ENCODE measurements around the gene FRMD4B.

Gene FRMD4B

DNA sequence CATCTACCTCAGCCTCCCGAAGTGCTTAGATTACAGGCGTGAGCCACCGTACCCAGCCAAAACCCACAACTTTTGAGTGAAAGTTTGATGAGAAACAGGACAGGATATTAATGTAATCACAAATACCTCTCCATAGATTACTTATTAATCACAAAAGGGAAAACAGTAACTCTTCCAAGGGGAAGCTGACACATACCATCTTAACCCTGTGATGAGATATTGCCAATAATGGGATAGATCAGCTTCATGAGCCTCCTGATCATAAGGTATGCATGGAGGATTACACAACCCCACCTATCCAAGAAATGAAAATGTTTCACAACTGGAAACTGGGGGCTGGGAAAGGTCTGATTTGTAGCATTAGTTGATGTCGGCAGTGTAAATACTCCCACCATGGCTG is 131.5 kb downstream of the FRMD4B start:
- no peak overlapping the region for H3K4me3 ChIP-seq (ENCODE audit: low read length)
- WGBS: 98% methylated on average over 4 of the region's 4 CpGs
- H3K27me3 ChIP-seq (ENCODE audit: insufficient read depth, low read length): peaks cover 26% of the 10 kb centered on the region
- no peak overlapping the region for H3K27ac ChIP-seq (ENCODE audit: low read depth, low read length)
- 0 out of 2 replicates have a peak, but pooled peaks cover under 1% of the 10 kb centered on the region for H3K9me3 ChIP-seq (ENCODE audit: insufficient read depth, low read depth, low read length)
- no peaks in the 10 kb centered on the region for H3K36me3 ChIP-seq (ENCODE audit: insufficient read depth, low read length)
- no peak overlapping the region for H3K9ac ChIP-seq (ENCODE audit: low read depth, low read length)
- peaks cover 21% of the 10 kb centered on the region for H3K4me1 ChIP-seq (ENCODE audit: insufficient read depth, low read length)

GRCh38 chr3:69252631-69253030 is 133.3 kb downstream of the FRMD4B start:
- Histone ChIP-seq H3K9me3 (ENCODE audit: insufficient read depth, low read depth, low read length) (no peaks in the 10 kb centered on the region), H3K4me1 (ENCODE audit: insufficient read depth, low read length) (peaks cover 34% of the 10 kb centered on the region), H3K9ac (ENCODE audit: low read depth, low read length) (no peak overlapping the region), H3K4me3 (ENCODE audit: low read length) (no peak overlapping the region), H3K27ac (ENCODE audit: low read depth, low read length) (no peak overlapping the region), H3K36me3 (ENCODE audit: insufficient read depth, low read length) (no peaks in the 10 kb centered on the region), H3K27me3 (ENCODE audit: insufficient read depth, low read length) (peaks cover 41% of the 10 kb centered on the region)
- 93% methylated on average over 4 of the region's 4 CpGs for WGBS

DNA sequence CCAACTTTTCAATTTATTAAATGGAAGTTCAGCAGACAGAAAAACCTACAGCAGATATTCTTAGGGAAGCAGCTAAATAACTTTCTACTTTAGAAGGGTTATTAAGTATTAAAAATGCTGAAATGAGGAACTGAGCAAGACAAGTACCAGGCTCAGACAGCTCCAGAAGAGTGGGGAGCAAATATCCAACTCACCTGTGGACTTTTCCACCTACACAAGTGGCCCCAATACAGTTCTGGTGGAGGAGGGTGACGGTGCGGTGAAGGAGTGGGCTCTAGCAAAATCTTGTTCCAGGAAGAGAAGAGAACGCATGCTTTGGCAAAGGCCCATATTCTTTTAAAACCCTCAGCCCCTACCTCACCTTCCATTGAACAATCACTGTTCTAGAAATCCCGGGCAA is 133.7 kb downstream of the FRMD4B start:
- no peaks in the 10 kb centered on the region for H3K9me3 ChIP-seq (ENCODE audit: insufficient read depth, low read depth, low read length)
- no peak overlapping the region for H3K4me3 ChIP-seq (ENCODE audit: low read length)
- H3K36me3 ChIP-seq (ENCODE audit: insufficient read depth, low read length): no peaks in the 10 kb centered on the region
- WGBS: 96% methylated on average over 4 of the region's 4 CpGs
- no peak overlapping the region for H3K27ac ChIP-seq (ENCODE audit: low read depth, low read length)
- peaks cover 45% of the 10 kb centered on the region for H3K27me3 ChIP-seq (ENCODE audit: insufficient read depth, low read length)
- no peak overlapping the region for H3K9ac ChIP-seq (ENCODE audit: low read depth, low read length)
- H3K4me1 ChIP-seq (ENCODE audit: insufficient read depth, low read length): peaks cover 34% of the 10 kb centered on the region

DNA sequence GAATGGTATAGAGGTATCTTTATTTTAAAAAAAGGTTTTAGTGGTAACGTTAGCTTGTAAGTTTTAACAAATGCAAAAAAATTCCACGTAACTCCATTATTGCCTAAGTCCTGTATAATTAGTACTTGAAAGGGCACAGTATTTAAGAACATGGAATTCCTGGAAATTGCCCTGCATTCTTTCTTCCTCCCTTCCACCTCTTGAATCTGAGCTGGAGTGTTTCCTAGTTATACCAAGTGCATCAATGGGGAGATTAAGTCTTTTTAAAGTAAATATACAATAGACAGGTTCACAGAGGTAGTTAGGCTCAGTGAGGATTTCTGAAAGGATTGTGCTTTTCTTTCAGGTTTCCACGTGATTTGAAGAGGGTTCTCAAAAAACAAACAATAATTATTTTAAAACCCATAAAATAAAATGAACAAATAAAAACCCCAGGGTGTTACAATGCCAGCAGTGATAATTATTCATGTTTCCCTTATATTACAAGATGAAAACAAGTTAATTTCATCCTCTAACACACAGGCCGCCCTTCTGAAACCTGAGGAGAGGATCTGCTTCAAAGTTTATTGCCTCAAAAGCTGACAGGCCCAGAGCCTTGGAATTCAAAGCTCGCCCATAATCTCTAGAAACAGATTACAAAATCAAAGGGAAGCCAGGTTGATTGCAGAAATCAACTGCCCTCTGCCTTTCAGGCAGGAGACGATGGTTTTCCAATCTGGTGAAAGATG is 134.6 kb downstream of the FRMD4B start:
- H3K27me3 ChIP-seq (ENCODE audit: insufficient read depth, low read length): peaks cover 54% of the 10 kb centered on the region
- no peak overlapping the region for H3K9ac ChIP-seq (ENCODE audit: low read depth, low read length)
- H3K9me3 ChIP-seq (ENCODE audit: insufficient read depth, low read depth, low read length): no peaks in the 10 kb centered on the region
- no peak overlapping the region for H3K4me3 ChIP-seq (ENCODE audit: low read length)
- no peaks in the 10 kb centered on the region for H3K36me3 ChIP-seq (ENCODE audit: insufficient read depth, low read length)
- 74% methylated on average over 4 of the region's 6 CpGs for WGBS
- no peak overlapping the region for H3K27ac ChIP-seq (ENCODE audit: low read depth, low read length)
- H3K4me1 ChIP-seq (ENCODE audit: insufficient read depth, low read length): peaks cover 34% of the 10 kb centered on the region

- Histone ChIP-seq H3K27me3 (ENCODE audit: insufficient read depth, low read length) (peaks cover 57% of the 10 kb centered on the region), H3K4me1 (ENCODE audit: insufficient read depth, low read length) (peaks cover 34% of the 10 kb centered on the region), H3K9me3 (ENCODE audit: insufficient read depth, low read depth, low read length) (no peaks in the 10 kb centered on the region), H3K9ac (ENCODE audit: low read depth, low read length) (no peak overlapping the region), H3K27ac (ENCODE audit: low read depth, low read length) (no peak overlapping the region), H3K36me3 (ENCODE audit: insufficient read depth, low read length) (no peaks in the 10 kb centered on the region), H3K4me3 (ENCODE audit: low read length) (peak overlapping the region; percentile 28)
- 24% methylated on average over 7 of the region's 8 CpGs for WGBS
Measured at GRCh38 chr3:69250014-69250413, 135.9 kb downstream of the FRMD4B start.

DNA sequence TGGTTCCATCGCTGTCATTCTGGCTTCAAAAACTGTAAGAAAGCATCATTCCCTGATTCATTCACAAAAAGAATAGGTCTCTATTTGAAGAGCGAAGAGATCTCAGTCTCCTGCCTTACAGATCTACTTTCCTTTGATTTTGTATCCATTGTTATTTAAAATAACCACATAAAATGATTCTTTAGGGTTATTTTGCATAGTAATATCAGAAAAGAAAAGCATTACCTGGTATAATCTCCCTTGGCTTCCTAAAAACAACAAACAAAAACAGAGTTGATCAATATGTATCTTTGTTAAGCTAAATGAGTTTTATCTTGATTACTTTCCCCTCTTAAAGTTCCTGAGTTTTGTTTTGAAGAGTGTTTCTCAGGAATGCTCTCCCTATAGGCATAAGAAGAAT is 136.9 kb downstream of the FRMD4B start:
- Histone ChIP-seq H3K9me3 (ENCODE audit: insufficient read depth, low read depth, low read length) (no peaks in the 10 kb centered on the region), H3K27ac (ENCODE audit: low read depth, low read length) (no peak overlapping the region), H3K36me3 (ENCODE audit: insufficient read depth, low read length) (no peaks in the 10 kb centered on the region), H3K9ac (ENCODE audit: low read depth, low read length) (no peak overlapping the region), H3K4me1 (ENCODE audit: insufficient read depth, low read length) (peaks cover 38% of the 10 kb centered on the region), H3K4me3 (ENCODE audit: low read length) (no peak overlapping the region), H3K27me3 (ENCODE audit: insufficient read depth, low read length) (peaks cover 57% of the 10 kb centered on the region)
- WGBS: 4% methylated on average over 2 of the region's 2 CpGs

DNA sequence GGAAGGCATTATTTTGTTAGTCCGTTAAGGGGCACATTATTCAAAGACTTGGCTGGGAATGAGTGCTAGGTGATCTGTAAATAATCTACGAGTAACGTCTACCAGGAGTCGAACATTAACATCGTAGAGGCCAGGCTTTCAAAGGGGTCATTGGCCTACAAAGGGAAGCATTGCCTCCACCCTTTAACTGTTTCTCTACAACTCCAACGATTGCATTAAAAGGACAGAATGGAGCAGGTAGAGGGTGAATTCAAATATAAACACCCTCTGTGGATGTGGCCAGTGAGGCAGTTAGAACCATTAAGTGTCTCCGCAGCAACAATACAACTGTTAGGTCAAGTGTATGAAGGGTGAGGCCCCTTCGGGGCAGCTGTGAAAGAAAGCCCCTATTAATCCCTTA is 137.5 kb downstream of the FRMD4B start:
- 36% methylated on average over 7 of the region's 8 CpGs for WGBS
- no peak overlapping the region for H3K9ac ChIP-seq (ENCODE audit: low read depth, low read length)
- peaks cover 41% of the 10 kb centered on the region for H3K4me1 ChIP-seq (ENCODE audit: insufficient read depth, low read length)
- H3K27me3 ChIP-seq (ENCODE audit: insufficient read depth, low read length): peaks cover 57% of the 10 kb centered on the region
- H3K36me3 ChIP-seq (ENCODE audit: insufficient read depth, low read length): no peaks in the 10 kb centered on the region
- H3K4me3 ChIP-seq (ENCODE audit: low read length): no peak overlapping the region
- H3K9me3 ChIP-seq (ENCODE audit: insufficient read depth, low read depth, low read length): no peaks in the 10 kb centered on the region
- H3K27ac ChIP-seq (ENCODE audit: low read depth, low read length): no peak overlapping the region

DNA sequence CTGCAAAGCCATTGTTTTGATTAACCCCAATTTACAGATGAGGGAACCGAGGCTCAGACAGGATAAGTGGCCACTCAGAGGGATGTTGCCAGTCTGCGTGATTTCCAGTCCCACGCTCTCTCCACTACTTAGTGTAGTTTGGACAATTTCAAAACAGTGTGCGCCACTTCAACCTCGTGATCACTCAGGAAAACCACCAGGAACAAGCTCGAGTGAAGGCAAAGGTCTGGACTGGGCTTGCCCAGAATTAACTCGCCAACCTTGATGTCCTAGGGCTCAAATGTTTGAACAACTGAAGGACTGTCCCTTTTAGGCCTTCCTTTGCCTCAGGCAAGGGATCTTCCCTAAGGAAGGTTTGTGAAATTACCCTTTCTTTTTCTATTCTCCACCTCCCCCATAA is 139.3 kb downstream of the FRMD4B start:
- Histone ChIP-seq H3K4me1 (ENCODE audit: insufficient read depth, low read length) (peaks cover 49% of the 10 kb centered on the region), H3K9me3 (ENCODE audit: insufficient read depth, low read depth, low read length) (no peaks in the 10 kb centered on the region), H3K27me3 (ENCODE audit: insufficient read depth, low read length) (peaks cover 42% of the 10 kb centered on the region), H3K9ac (ENCODE audit: low read depth, low read length) (no peak overlapping the region), H3K27ac (ENCODE audit: low read depth, low read length) (no peak overlapping the region), H3K36me3 (ENCODE audit: insufficient read depth, low read length) (no peaks in the 10 kb centered on the region), H3K4me3 (ENCODE audit: low read length) (no peak overlapping the region)
- 90% methylated on average over 7 of the region's 7 CpGs for WGBS

DNA sequence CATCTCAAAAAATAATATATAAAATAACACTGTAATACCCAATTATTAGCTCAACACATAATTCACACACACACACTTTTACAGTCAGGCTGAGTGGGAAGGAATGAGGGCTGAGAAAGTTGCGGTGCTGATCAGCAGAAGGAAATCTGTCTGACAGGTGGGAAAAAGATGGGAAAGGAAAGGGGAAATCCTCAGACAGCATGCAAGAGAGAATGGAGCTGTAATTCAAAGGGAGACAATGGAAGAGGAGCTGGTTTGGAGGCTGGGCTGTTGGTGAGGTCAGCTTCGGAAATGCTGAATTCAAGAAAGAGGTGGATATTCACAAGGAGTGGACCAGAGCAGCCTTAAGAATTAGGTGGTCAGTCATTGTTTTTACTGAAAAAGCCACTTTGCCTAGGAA is 141.8 kb downstream of the FRMD4B start:
- H3K4me1 ChIP-seq (ENCODE audit: insufficient read depth, low read length): peaks cover 46% of the 10 kb centered on the region
- no peak overlapping the region for H3K4me3 ChIP-seq (ENCODE audit: low read length)
- 73% methylated on average over 2 of the region's 2 CpGs for WGBS

GRCh38 chr3:69241769-69242168 is 144.1 kb downstream of the FRMD4B start:
- Histone ChIP-seq H3K27ac (ENCODE audit: low read depth, low read length) (no peak overlapping the region), H3K9me3 (ENCODE audit: insufficient read depth, low read depth, low read length) (no peaks in the 10 kb centered on the region), H3K4me1 (ENCODE audit: insufficient read depth, low read length) (peaks cover 51% of the 10 kb centered on the region), H3K36me3 (ENCODE audit: insufficient read depth, low read length) (no peaks in the 10 kb centered on the region), H3K4me3 (ENCODE audit: low read length) (no peak overlapping the region), H3K27me3 (ENCODE audit: insufficient read depth, low read length) (peaks cover 8% of the 10 kb centered on the region), H3K9ac (ENCODE audit: low read depth, low read length) (no peak overlapping the region)
- WGBS: 84% methylated on average over 4 of the region's 4 CpGs

More for the DNA sequence above, 141.8 kb downstream of the FRMD4B start:
- Histone ChIP-seq H3K9me3 (ENCODE audit: insufficient read depth, low read depth, low read length) (no peaks in the 10 kb centered on the region), H3K36me3 (ENCODE audit: insufficient read depth, low read length) (no peaks in the 10 kb centered on the region), H3K27ac (ENCODE audit: low read depth, low read length) (no peak overlapping the region), H3K27me3 (ENCODE audit: insufficient read depth, low read length) (peaks cover 27% of the 10 kb centered on the region), H3K9ac (ENCODE audit: low read depth, low read length) (no peak overlapping the region; the same call in 1 of the 2 replicates)

DNA sequence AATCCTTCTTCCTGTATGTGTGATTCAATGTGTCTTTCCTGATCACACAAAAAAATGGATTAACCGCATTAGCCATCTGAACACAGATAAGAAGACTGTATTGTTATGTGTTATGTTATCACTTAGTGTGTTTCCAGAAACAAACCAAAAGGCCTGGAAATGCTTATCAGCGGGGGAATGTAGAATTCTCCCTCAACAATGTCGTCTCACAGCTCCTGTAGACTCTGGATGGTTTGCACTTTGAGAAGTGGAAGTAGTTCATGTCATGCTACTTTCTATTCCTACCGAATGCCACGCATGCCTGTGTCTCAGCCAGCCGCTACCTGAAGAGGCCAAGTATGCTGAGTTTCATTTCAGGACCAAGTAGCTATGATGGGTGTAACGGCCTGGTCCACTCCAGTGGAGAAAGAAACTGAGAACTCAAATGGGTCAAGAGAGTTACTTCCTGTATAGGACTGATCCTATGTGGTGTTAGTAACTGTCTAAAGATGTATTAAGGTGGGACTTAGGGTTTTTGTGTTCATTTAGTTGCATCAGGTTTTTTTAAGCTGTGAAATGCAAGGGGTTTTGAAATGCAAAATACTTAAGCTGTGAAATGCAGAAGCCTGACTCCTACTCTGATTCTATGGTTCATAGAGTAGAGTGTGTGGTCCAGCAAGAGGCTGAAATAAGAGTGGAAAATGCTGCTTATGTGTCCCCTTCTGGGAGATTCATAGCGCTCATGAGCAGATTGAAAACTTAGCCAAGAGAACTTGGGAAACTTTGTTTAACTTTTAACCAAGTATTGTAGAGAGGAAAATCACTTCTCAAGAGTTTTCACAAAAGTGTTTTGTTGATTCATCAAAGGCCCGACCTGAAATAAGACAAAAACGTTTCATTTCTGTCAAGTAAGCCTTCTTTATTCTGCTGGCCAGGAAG is 145.0 kb downstream of the FRMD4B start:
- Histone ChIP-seq H3K27me3 (ENCODE audit: insufficient read depth, low read length) (no peaks in the 10 kb centered on the region; the same call in 1 of the 2 replicates), H3K4me1 (ENCODE audit: insufficient read depth, low read length) (peaks cover 55% of the 10 kb centered on the region), H3K27ac (ENCODE audit: low read depth, low read length) (peak overlapping the region; percentile 17; the same call in 1 of the 2 replicates), H3K4me3 (ENCODE audit: low read length) (no peak overlapping the region), H3K36me3 (ENCODE audit: insufficient read depth, low read length) (no peaks in the 10 kb centered on the region), H3K9me3 (ENCODE audit: insufficient read depth, low read depth, low read length) (no peaks in the 10 kb centered on the region), H3K9ac (ENCODE audit: low read depth, low read length) (no peak overlapping the region)
- whole genome bisulfite sequencing: 47% methylated on average over 9 of the region's 10 CpGs

All from HUES64 (cell line).